K562 (cell line): ENCODE data around the gene NAPEPLD. TPM values are rescaled to one million over a fixed set of nuclear protein-coding genes. Genes with fewer than 3 reads are reported as not detected.

Experiments used
- ETV6 ChIP-seq, 3 experiments: fragments of 150-350 bp in 1 of 3; sonication (generic) in 1 of 3; formaldehyde crosslinking in 1 of 3; IDR thresholded peaks; 2 replicates each; pipeline versions ENCODE4 v1.6.1 to v1.8.0; 2014 to 2022; ENCODE audit warnings: borderline replicate concordance in 2 of 3, low read depth in 2 of 3, antibody characterized with exemption in 1 of 3, low read length in 1 of 3, mild to moderate bottlenecking in 1 of 3, missing genetic modification reagents in 1 of 3
- MGA ChIP-seq: fragments of 450-650 bp; IDR thresholded peaks from 2 replicates; pipeline ENCODE4 v1.6.1; 2016; ENCODE audit warnings: mild to moderate bottlenecking, moderate library complexity
- MTA1 ChIP-seq: fragments of 450-650 bp; IDR thresholded peaks from 2 replicates; pipeline ENCODE4 v1.6.1; 2017; ENCODE audit warnings: borderline replicate concordance
- NCOA1 ChIP-seq: fragments of 450-650 bp; IDR thresholded peaks from 2 replicates; pipeline ENCODE4 v1.6.1; 2016; ENCODE audit warnings: low read depth
- RBM22 ChIP-seq: fragments of 200-400 bp; formaldehyde crosslinking; IDR thresholded peaks from 2 replicates; pipeline ENCODE4 v1.6.1; 2018; ENCODE audit warnings: low read length, low read depth; ENCODE audit not compliant: poor library complexity, severe bottlenecking
- TARDBP ChIP-seq: fragments of 450-650 bp; IDR thresholded peaks from 2 replicates; pipeline ENCODE4 v1.6.1; 2016
- ZNF175 ChIP-seq: fragments of 200-800 bp; sonication (Bioruptor generic); IDR thresholded peaks from 2 replicates; pipeline ENCODE4 v1.6.1; 2016; ENCODE audit warnings: low read depth, mild to moderate bottlenecking, missing genetic modification characterization, missing compliant biosample characterization
- polyA plus RNA-seq, 8 experiments: library from polyadenylated mRNA; depleted of rRNA in 4 of 8; stranded (reverse) in 5 of 8; unstranded in 3 of 8; fragments of >200 nt; fragmentation: Nextera tagmentation in 2 of 8; fragmentation: Illumina TruSeq in 1 of 8; extraction: Ambion mirVana in 2 of 8; extraction: Trizol in 1 of 8; gene quantifications; 2 replicates each; pipeline versions ENCODE4 v1.2.1 to v1.2.3, GENCODE V29; 2011 to 2014; ENCODE audit warnings: inconsistent platforms in 1 of 8, missing spikeins in 1 of 8
- total RNA-seq, 7 experiments: library from RNA; depleted of rRNA in 6 of 7; stranded (reverse); fragments of >200 nt in 6 of 7; fragmentation: Illumina TruSeq in 2 of 7; extraction: Trizol in 2 of 7; gene quantifications; 2 replicates each; pipeline versions ENCODE4 v1.2.1 to v1.2.3, GENCODE V29; 2011 to 2021; ENCODE audit warnings: low replicate concordance in 1 of 7
- TF ChIP-seq, protein P1 (sequence below): sonication (generic); formaldehyde crosslinking; IDR thresholded peaks from 2 replicates; pipeline ENCODE4 v1.8.1; 2022; ENCODE audit warnings: missing genetic modification reagents
- TF ChIP-seq, protein P2 (sequence below): sonication (generic); formaldehyde crosslinking; IDR thresholded peaks from 2 replicates; pipeline ENCODE4 v1.8.0; 2022; ENCODE audit warnings: mild to moderate bottlenecking, missing genetic modification reagents
- TF ChIP-seq, protein P3 (sequence below): fragments of 450-650 bp; IDR thresholded peaks from 2 replicates; pipeline ENCODE4 v1.6.1; 2014; ENCODE audit warnings: low read depth, mild to moderate bottlenecking, moderate library complexity, borderline replicate concordance

NAPEPLD gene
- total and polyA plus RNA-seq, 9 of the 15 experiments (the other 6 are each of a cell fraction or from before 2014, with no cell fraction given), result 3.2 to 11.0 (median 7.5) TPM

- 0 out of 2 replicates have a peak, but pooled peaks have one; percentile 14 for TF ChIP-seq MGA
- TF ChIP-seq, protein P1, sequence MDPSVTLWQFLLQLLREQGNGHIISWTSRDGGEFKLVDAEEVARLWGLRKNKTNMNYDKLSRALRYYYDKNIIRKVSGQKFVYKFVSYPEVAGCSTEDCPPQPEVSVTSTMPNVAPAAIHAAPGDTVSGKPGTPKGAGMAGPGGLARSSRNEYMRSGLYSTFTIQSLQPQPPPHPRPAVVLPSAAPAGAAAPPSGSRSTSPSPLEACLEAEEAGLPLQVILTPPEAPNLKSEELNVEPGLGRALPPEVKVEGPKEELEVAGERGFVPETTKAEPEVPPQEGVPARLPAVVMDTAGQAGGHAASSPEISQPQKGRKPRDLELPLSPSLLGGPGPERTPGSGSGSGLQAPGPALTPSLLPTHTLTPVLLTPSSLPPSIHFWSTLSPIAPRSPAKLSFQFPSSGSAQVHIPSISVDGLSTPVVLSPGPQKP (CRISPR knock-in tag), result no peak
- TF ChIP-seq, protein P2, sequence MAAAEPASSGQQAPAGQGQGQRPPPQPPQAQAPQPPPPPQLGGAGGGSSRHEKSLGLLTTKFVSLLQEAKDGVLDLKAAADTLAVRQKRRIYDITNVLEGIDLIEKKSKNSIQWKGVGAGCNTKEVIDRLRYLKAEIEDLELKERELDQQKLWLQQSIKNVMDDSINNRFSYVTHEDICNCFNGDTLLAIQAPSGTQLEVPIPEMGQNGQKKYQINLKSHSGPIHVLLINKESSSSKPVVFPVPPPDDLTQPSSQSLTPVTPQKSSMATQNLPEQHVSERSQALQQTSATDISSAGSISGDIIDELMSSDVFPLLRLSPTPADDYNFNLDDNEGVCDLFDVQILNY, result peak; percentile 80; the same call in 1 of the 2 replicates
- TF ChIP-seq MTA1, result 0 out of 2 replicates have a peak, but pooled peaks have one; percentile 87
- TF ChIP-seq ZNF175 (CRISPR knock-in tag), result no peak
- TF ChIP-seq NCOA1, result 0 out of 2 replicates have a peak, but pooled peaks have one; percentile 32
- TF ChIP-seq RBM22, result peak; percentile 98
- 0 out of 4 replicates have a peak, but pooled peaks of 1 of the 2 experiments have one; percentile 18 for TF ChIP-seq ETV6 (IDR thresholded peaks at IDR 0.05; ENCODE audit: borderline replicate concordance in 1 of 2, low read depth in 2 of 2, low read length in 1 of 2)
- TF ChIP-seq ETV6 (CRISPR knock-in tag; IDR thresholded peaks at IDR 0.05; ENCODE audit: borderline replicate concordance), result no peak
- TF ChIP-seq, protein P3, sequence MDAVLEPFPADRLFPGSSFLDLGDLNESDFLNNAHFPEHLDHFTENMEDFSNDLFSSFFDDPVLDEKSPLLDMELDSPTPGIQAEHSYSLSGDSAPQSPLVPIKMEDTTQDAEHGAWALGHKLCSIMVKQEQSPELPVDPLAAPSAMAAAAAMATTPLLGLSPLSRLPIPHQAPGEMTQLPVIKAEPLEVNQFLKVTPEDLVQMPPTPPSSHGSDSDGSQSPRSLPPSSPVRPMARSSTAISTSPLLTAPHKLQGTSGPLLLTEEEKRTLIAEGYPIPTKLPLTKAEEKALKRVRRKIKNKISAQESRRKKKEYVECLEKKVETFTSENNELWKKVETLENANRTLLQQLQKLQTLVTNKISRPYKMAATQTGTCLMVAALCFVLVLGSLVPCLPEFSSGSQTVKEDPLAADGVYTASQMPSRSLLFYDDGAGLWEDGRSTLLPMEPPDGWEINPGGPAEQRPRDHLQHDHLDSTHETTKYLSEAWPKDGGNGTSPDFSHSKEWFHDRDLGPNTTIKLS, result peak; percentile 42; the same call in 1 of the 2 replicates
- peak; percentile 76 for TF ChIP-seq TARDBP
These were observed 74.2 kb downstream of the NAPEPLD start, which contains the start of the genes ARMC10 and FBXL13 (continued) for GRCh38 chr7:103074519-103075336.
